IPS DF 4.7 (cell line): ENCODE results near the gene FAM107B.

Experiments used
- DNase-seq: peaks from one replicate; pipeline ENCODE4 v3.0.0-alpha.2; 2013; ENCODE audit warnings: low spot score; ENCODE audit errors: extremely low read depth

The FAM107B gene

GRCh38 chr10:14540611-14541010, 234.1 kb downstream of the FAM107B start:
- no peak for DNase-seq

GRCh38 chr10:14540062-14540461, 234.6 kb downstream of the FAM107B start:
- DNase-seq, result no peak

DNA sequence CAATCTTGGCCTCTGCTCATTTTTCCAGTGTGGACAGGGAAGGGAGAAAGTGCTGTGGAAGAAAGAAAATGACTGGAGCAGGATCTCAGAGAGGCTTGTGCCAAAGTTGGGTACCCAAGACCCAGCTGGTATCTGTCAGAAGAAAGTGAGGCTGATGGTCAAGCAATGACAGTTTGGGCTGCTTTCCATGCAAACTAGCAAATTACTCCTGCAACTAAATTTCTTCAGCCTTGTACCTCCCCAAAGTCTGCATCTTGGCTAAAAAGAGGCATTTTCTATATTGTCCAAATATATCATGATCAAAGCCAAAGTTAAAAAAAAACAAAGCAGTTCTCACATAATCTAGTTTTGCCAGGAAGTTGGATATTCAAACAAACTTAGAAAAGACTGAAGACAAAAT, 235.5 kb downstream of the FAM107B start:
- no peak for DNase-seq

- no peak for DNase-seq
These were observed 238.2 kb downstream of the FAM107B start for GRCh38 chr10:14536241-14537213.

DNA sequence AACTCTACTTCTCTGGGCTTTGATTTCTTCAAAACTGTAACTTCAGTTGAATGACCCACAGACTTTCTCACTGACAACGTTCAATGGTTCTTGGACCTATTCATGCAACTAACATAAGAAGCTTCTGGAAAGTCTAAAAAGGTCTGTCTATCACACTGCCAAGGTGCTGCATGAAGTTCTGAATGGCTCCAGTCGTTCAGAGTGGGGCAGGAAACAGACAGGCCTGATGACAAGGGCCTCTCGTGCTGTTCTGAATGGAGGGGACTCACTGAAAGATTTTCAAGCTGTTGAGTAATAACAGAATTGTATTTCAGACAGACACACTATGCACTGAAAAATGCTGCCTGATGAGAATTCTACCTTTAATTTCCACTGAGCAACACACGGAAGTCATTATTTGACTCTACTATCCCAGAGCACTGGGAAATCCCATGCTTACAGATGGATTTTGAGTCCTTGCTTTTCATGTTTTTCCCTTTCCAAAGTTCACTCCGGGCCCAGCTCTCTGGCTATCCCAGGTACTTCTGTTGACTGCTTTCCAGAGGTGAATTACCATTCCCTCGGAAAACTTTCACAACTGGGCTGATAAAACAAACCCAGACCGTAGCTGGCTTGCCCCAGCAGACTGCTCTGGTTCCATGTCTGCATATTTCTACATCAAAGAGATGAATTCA, 239.1 kb downstream of the FAM107B start:
- no peak for DNase-seq

DNA sequence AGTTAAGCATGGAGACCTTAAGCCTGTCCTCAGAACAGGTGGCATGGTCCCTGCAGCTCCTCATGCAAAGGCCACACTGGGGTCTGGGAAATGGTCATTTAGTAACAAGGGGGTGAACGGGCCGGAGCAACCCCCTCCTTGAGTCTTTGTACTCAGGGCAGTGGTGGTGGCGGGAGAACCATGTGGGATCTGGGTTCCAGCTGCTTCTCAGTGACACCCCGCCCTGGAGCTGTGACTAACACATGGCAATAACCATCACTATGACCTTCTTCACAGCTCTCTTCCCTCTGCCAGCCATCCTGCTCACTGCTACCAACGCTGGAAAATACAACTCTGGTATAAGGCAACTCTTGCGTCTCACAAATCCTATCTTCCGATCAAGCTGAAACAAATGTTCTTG, 240.5 kb downstream of the FAM107B start:
- DNase-seq, result no peak

GRCh38 chr10:14533295-14533694, 241.4 kb downstream of the FAM107B start:
- DNase-seq, result no peak

DNA sequence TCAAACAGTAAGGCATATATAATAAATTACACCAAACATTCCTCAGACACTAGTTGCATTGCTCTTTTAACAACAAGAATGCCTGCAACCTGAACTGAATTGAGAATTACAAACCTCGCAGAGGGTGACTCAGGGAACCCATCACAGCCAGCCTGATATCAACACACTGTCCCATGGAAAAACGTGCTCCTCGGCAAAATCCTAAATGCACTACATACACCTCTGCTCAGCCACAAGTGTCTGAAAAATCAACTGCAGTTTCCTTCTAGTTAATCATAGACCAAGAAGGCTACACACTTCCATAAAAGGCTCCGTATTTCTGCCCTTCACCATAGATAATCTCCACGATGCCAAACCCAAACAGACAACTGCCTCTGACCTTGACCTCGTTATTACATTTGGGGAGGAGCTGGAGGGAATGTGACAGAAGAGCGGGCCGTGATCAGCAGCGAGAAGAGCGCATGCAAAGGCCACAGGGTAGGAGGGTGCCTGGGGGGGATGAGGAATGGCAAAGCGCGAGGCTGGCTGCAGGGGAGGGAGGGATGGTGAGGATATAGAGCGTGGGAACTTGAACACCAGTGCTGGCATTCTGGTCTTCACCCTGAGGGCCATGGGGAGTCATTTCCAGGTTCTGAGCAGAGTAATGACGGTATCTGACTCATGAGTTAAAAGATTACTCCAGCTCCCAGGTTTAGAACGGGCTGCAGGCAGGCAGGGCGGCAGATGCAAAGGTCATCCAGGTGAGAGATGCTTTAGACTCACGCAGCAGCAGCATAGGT, 242.0 kb downstream of the FAM107B start:
- DNase-seq, result no peak

DNA sequence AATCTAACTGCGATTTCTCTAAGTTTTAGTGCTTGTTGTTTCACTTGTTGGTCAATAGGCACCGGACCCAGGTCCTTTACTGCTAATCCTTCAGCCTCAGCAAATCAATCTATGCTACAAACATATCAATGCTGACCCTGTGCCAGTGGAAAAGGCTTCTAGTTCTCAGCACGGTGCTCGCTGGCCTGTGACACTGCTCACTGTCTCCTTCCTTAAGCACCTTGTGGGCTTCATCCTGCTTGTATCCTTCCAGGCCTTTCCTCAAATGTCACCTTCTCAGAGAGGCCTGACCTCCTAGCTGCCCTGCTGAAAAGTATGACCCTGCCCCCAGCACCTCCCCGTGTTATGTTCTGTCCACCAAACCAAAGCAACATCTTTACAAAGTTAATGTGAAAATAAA, 242.7 kb downstream of the FAM107B start:
- no peak for DNase-seq

DNA sequence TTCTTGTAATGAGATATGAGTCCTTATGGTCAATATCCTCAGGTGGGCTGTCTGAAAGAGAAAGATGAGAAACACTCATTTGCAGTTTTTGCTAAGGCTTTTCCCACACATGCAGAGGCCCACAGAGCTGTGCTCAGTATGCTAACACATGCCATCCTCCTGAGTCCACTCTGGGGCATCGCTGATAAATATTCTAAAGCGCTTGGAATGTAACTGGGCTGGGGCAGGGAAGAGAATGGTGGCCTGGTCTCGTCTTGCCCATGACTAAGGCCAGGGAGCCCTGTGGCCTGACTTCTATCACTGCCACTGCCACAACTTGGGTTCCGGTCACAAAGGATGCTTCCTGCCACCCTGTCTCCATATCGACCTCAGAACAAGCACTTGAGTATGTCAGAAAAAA, 244.2 kb downstream of the FAM107B start:
- no peak for DNase-seq

GRCh38 chr10:14529351-14529750, 245.3 kb downstream of the FAM107B start:
- DNase-seq, result no peak

GRCh38 chr10:14528450-14528849, 246.2 kb downstream of the FAM107B start:
- no peak for DNase-seq

- no peak for DNase-seq
These were observed 246.8 kb downstream of the FAM107B start for GRCh38 chr10:14527915-14528314.

DNA sequence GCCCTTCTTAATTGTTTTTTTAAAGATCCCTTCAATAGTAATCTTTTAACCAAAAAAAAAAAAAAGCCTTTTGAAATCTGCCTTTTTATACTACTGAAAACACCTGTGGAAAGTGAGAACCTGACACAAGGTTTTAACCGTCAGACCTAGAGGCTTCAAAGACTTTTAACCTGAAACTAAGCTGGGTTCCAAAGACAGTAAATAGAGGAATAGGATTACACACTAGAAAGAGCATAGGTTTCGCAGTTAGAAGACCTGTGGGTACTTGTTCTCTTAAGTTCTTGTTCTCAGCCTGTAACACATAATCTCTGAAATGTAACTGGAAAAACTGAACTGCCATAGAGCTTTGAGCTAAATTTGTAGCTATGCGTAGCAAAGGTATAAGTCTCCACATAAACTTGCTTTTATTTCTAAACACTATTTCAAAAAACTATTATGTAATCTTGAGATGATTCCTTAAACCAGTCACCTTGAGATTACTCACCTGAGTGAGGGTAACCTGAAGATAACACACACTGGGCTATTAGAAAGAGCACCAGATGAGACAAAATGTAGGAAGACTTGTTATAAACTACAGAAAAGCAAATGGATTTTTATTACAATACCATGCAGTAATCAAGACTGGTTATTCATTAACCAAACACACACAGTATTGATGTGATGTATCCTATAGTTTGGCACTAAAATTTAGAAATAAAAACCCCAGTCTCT, 247.4 kb downstream of the FAM107B start:
- no peak for DNase-seq

DNA sequence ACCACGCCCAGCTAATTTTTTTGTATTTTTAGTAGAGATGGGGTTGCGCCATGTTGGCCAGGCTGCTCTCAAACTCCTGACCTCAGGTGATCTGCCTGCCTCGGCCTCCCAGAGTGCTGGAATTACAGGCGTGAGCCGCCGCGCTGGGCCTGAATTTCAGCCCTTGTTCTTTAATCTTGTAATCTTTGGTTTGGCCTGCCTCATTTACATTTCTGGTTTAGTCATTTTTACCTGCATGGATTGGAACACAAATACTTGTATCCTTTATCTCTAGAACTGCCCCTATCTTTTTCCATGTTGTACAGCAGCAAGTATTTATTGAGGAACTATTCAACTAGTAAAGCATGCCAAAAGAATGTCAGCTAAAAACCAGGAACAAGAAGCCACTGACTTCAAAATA, 248.4 kb downstream of the FAM107B start:
- DNase-seq, result no peak

GRCh38 chr10:14524691-14525324, 249.9 kb downstream of the FAM107B start:
- DNase-seq, result no peak

DNA sequence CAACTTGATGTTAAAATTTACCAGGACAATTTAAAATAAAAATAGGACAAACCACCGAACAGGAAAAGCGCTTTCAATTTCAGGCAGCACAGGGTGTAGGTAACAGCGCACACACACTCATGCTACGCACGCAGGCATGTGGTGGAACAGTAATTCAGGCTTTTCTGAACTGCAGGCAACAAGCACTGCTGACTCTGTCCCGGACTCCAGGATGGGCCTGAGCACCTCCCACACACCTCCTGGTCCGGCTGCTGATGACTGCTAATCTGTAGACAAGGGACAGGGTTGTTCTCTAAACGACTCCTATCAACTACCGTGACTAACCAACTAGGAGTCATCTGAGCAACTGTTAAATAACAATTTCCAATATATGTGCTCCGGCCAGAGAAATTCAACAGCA, 251.4 kb downstream of the FAM107B start:
- DNase-seq, result no peak

DNA sequence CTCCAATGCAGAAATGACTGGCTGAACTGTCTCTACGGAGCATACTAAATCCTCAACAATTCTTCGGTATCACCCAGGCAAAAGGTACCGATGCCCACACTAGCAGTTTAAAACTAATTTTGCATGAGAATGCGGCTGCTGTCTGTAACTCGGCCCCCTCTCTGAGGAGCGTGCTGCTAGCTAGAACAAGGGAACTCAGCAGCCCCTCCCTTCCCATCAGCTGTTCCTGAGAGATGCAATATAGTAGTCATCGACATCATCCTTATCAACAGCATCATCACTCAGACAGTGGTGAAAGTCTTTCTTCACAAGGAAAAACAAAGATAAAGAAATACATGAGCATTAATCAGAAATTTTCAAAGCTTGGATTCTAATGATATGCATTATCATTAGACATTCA, 254.9 kb downstream of the FAM107B start:
- DNase-seq, result no peak

DNA sequence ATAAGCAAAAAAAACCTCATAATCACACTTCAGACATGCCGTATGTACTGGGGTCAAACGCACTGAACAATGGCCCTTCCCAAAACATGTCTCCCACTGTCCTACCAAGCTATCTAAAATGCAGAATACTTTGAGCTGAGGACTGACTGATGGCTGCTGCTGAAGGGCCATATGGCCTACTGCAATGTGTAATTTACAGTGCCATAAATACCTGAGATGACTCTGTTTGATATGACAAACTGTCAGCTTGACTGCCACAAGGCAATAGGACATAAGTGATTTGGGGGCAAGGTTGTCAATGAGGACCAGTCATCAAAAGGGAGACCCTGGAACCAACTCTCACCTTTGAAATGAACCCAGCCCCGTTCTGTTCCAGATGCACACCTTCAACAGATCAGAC, 256.5 kb downstream of the FAM107B start:
- no peak for DNase-seq

DNA sequence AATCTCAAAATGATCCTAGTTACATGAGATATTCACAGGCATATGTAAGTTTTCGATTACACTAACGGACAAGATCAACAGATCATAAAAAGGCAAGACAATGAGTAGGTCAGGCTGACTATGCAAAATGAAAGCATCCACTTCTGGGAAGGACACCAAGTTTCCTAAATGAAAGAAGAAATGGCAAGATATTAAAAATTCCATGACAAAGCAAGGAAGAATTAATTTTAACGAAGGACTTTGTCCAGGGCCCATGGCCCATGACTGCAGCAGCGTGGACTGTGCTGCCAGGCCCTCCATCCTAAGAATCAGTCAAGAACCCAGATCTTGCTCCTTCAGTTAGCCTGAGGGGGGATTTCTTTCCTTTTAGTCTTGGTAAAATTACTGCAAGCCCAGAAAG, 261.6 kb downstream of the FAM107B start:
- DNase-seq, result no peak

- DNase-seq, result no peak
These were observed 264.4 kb downstream of the FAM107B start for GRCh38 chr10:14510346-14510745.
